ENCODE measurements around the gene CARD8.

DNA sequence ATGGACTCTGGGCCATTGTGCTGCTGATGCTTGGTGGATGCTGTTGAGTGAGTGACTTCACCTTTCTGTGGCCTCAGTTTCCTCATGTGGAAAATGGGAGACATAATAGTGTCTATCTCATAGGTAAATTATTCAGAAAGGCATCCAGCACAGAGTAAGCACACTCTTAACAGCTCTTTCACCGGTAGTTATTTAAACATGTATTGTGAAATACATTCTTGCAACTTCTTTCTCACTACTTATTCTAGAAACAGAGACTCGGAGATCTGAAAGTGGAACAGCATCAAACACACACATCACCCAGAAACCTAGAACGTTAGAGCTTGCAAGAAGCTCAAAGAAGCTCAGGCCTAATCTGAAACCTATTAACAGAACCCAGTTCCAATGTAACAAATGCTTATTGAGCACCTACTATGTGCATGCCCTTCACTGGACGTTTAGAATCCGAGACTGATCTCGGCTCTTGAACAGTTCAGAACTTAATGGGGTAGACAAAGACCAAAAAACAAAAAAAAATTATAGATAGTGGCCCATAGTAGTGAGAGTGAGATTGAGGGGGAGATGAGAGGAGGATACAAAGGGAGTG lies 81.2 kb downstream of the CARD8 start:
- TF ChIP-seq, protein P1, sequence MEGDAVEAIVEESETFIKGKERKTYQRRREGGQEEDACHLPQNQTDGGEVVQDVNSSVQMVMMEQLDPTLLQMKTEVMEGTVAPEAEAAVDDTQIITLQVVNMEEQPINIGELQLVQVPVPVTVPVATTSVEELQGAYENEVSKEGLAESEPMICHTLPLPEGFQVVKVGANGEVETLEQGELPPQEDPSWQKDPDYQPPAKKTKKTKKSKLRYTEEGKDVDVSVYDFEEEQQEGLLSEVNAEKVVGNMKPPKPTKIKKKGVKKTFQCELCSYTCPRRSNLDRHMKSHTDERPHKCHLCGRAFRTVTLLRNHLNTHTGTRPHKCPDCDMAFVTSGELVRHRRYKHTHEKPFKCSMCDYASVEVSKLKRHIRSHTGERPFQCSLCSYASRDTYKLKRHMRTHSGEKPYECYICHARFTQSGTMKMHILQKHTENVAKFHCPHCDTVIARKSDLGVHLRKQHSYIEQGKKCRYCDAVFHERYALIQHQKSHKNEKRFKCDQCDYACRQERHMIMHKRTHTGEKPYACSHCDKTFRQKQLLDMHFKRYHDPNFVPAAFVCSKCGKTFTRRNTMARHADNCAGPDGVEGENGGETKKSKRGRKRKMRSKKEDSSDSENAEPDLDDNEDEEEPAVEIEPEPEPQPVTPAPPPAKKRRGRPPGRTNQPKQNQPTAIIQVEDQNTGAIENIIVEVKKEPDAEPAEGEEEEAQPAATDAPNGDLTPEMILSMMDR (IDR thresholded peaks at IDR 0.05), result no peak
- TF ChIP-seq POLR2AphosphoS5 (IDR thresholded peaks at IDR 0.05), result no peak

Measured in upper lobe of left lung (tissue), 4 donors.